ENCODE data around the gene BDKRB2.

BDKRB2 gene

GRCh38 chr14:96256407-96256806 is 51.8 kb downstream of the BDKRB2 start:
- Histone ChIP-seq H3K4me3 (ENCODE audit: low read length) (no peak overlapping the region), H3K36me3 (ENCODE audit: control insufficient read depth, insufficient read depth, low read length, severe bottlenecking) (no peaks in the 10 kb centered on the region), H3K27me3 (replicated peaks; ENCODE audit: control insufficient read depth, insufficient read depth, low read length) (no peaks in the 10 kb centered on the region), H3K9me3 (ENCODE audit: control insufficient read depth, low read length) (peaks cover 10% of the 10 kb centered on the region), H3K9ac (ENCODE audit: low read length) (no peak overlapping the region), H3K4me1 (ENCODE audit: control insufficient read depth, insufficient read depth, low read length) (peaks cover 45% of the 10 kb centered on the region)
- peak; percentile 82 for DNase-seq (ENCODE audit: low read depth)

DNA sequence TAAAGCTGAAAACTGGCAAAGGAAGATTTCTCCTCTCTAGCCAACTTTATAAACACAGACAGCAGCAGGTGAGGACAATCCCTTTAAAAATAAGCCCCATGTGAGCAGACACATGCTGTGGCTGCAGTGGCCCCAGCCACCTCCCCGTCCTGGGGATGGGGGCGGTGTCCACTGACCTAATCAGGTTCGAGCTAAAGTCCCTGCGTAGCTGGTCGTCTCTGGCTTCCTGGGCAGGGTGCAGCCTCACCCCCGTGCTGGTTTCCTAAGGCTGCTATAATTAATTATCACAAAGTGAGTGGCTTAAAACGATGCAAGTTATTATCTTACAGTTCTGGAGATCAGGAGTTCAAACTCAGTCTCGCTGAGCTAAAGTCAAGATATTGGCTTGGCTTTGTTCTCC is 52.4 kb downstream of the BDKRB2 start:
- H3K36me3 ChIP-seq (ENCODE audit: control insufficient read depth, insufficient read depth, low read length, severe bottlenecking) = no peaks in the 10 kb centered on the region
- H3K9ac ChIP-seq (ENCODE audit: low read length) = no peak overlapping the region
- no peak overlapping the region for H3K4me3 ChIP-seq (ENCODE audit: low read length)
- no peak for DNase-seq (ENCODE audit: low read depth)
- H3K9me3 ChIP-seq (ENCODE audit: control insufficient read depth, low read length) = peaks cover 10% of the 10 kb centered on the region
- peaks cover 45% of the 10 kb centered on the region for H3K4me1 ChIP-seq (ENCODE audit: control insufficient read depth, insufficient read depth, low read length)
- no peaks in the 10 kb centered on the region for H3K27me3 ChIP-seq (replicated peaks; ENCODE audit: control insufficient read depth, insufficient read depth, low read length)

DNA sequence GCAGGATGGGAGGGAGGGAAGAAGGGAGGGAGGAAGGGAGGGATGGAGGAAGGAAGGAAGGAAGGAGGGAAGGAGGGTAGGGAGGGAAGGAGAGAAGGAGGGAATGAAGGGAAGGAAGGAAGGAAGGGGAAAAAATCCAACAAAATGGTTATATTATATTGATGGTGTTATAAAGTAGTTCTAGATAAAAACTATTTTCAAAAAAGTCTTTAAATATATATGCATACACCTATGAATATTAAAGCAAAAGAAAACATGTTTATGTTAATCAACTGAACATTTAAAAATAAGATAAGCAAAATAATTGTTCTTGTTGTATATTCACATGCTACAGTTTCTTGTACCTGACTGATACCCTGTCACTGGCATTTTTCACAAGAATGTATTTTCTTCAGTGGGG is 53.3 kb downstream of the BDKRB2 start:
- H3K27me3 ChIP-seq (replicated peaks; ENCODE audit: control insufficient read depth, insufficient read depth, low read length) = no peaks in the 10 kb centered on the region
- no peak overlapping the region for H3K4me3 ChIP-seq (ENCODE audit: low read length)
- H3K9me3 ChIP-seq (ENCODE audit: control insufficient read depth, low read length) = peaks cover 10% of the 10 kb centered on the region
- DNase-seq (ENCODE audit: low read depth) = no peak
- no peak overlapping the region for H3K9ac ChIP-seq (ENCODE audit: low read length)
- peaks cover 40% of the 10 kb centered on the region for H3K4me1 ChIP-seq (ENCODE audit: control insufficient read depth, insufficient read depth, low read length)
- H3K36me3 ChIP-seq (ENCODE audit: control insufficient read depth, insufficient read depth, low read length, severe bottlenecking) = no peaks in the 10 kb centered on the region

DNA sequence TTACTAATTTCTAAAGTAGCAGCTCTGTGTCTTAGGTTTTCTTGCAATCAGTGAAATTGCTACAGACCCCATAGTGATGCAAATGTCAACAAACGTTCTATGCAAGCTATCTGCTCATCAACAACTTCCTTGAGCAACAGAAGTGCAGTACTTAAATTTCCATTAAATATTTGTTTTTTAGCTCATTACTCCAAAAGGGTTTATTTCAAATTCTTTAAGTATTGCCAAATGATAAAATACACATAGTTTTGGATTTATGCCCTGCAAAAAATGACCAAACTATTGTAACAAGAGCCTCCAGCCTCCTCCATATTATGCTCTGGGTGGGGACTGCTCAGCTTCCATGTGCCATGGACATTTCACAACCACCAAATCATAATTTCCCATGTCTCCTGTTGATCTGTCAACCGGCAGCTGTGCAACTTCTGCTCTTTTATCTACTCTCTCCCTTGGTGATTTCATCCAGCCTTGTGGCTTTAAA is 55.7 kb downstream of the BDKRB2 start:
- peak; percentile 94 for DNase-seq (ENCODE audit: low read depth)
- no peaks in the 10 kb centered on the region for H3K36me3 ChIP-seq (ENCODE audit: control insufficient read depth, insufficient read depth, low read length, severe bottlenecking)
- H3K4me1 ChIP-seq (ENCODE audit: control insufficient read depth, insufficient read depth, low read length) = peaks cover 25% of the 10 kb centered on the region
- H3K9me3 ChIP-seq (ENCODE audit: control insufficient read depth, low read length) = peaks cover 10% of the 10 kb centered on the region
- H3K4me3 ChIP-seq (ENCODE audit: low read length) = no peak overlapping the region
- no peaks in the 10 kb centered on the region for H3K27me3 ChIP-seq (replicated peaks; ENCODE audit: control insufficient read depth, insufficient read depth, low read length)
- no peak overlapping the region for H3K9ac ChIP-seq (ENCODE audit: low read length)

- peaks cover 10% of the 10 kb centered on the region for H3K9me3 ChIP-seq (ENCODE audit: control insufficient read depth, low read length)
- DNase-seq (ENCODE audit: low read depth) = no peak
Measured at GRCh38 chr14:96261053-96261452, 56.4 kb downstream of the BDKRB2 start.

DNA sequence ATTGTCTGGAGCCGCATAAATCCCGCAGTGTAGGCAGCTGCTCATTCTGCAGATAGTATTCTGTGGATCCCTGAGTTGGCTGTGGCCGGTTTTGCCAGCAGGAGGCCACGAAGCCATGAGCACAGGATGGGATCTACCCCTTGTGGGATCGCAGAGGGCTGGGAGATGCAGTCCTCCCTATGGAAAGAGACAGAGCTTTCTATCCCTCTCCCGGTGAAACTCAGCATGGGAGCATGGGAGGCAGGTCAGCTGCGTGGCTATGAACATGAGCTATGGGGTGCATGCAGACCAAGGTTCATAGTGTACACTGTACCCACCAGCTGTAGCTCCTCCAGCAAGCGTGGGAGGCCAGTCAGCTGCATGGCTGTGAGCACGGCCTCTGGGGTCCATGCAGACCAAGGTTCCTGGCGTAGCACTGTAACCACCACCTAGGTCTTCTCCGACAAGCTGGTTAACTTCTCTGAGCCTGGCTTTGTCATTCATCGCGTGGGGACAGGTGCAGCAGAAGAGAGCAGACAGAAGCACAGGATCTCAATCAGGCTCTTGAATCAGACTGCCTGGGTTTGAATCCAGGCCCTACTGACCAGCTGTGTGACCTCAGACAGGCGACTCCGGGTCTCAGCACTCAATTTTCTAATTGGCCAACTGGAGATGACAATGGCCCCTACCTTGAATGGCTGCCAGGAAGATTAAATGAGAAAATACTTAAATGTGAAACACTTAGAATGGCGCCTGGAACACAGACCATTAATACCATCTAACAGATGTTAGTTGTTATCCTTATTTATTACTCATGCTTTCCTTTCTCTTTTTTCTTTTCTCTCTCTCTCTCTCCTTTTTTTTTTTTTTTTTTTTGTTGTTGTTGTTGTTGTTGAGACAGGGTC is 57.4 kb downstream of the BDKRB2 start:
- H3K4me1 ChIP-seq (ENCODE audit: control insufficient read depth, insufficient read depth, low read length) = peaks cover 10% of the 10 kb centered on the region
- H3K36me3 ChIP-seq (ENCODE audit: control insufficient read depth, insufficient read depth, low read length, severe bottlenecking) = no peaks in the 10 kb centered on the region
- no peak overlapping the region for H3K4me3 ChIP-seq (ENCODE audit: low read length)
- no peaks in the 10 kb centered on the region for H3K27me3 ChIP-seq (replicated peaks; ENCODE audit: control insufficient read depth, insufficient read depth, low read length)
- H3K9me3 ChIP-seq (ENCODE audit: control insufficient read depth, low read length) = peaks cover 10% of the 10 kb centered on the region
- H3K9ac ChIP-seq (ENCODE audit: low read length) = no peak overlapping the region
- no peak for DNase-seq (ENCODE audit: low read depth)

More at GRCh38 chr14:96261053-96261452, 56.4 kb downstream of the BDKRB2 start:
- Histone ChIP-seq H3K9ac (ENCODE audit: low read length) (no peak overlapping the region), H3K4me3 (ENCODE audit: low read length) (no peak overlapping the region), H3K4me1 (ENCODE audit: control insufficient read depth, insufficient read depth, low read length) (peaks cover 18% of the 10 kb centered on the region), H3K36me3 (ENCODE audit: control insufficient read depth, insufficient read depth, low read length, severe bottlenecking) (no peaks in the 10 kb centered on the region), H3K27me3 (replicated peaks; ENCODE audit: control insufficient read depth, insufficient read depth, low read length) (no peaks in the 10 kb centered on the region)

GRCh38 chr14:96263347-96264199 is 58.9 kb downstream of the BDKRB2 start:
- Histone ChIP-seq H3K36me3 (ENCODE audit: control insufficient read depth, insufficient read depth, low read length, severe bottlenecking) (no peaks in the 10 kb centered on the region), H3K9me3 (ENCODE audit: control insufficient read depth, low read length) (peaks cover 10% of the 10 kb centered on the region), H3K4me3 (ENCODE audit: low read length) (no peak overlapping the region), H3K9ac (ENCODE audit: low read length) (no peak overlapping the region), H3K27me3 (replicated peaks; ENCODE audit: control insufficient read depth, insufficient read depth, low read length) (no peaks in the 10 kb centered on the region), H3K4me1 (ENCODE audit: control insufficient read depth, insufficient read depth, low read length) (peaks cover 17% of the 10 kb centered on the region)
- DNase-seq (ENCODE audit: low read depth) = no peak

DNA sequence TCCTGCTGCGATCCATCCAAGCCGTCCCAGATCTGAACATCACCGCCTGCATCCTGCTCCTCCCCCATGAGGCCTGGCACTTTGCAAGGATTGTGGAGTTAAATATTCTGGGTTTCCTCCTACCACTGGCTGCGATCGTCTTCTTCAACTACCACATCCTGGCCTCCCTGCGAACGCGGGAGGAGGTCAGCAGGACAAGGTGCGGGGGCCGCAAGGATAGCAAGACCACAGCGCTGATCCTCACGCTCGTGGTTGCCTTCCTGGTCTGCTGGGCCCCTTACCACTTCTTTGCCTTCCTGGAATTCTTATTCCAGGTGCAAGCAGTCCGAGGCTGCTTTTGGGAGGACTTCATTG is 59.5 kb downstream of the BDKRB2 start:
- Histone ChIP-seq H3K4me3 (ENCODE audit: low read length) (no peak overlapping the region), H3K27me3 (replicated peaks; ENCODE audit: control insufficient read depth, insufficient read depth, low read length) (no peaks in the 10 kb centered on the region), H3K36me3 (ENCODE audit: control insufficient read depth, insufficient read depth, low read length, severe bottlenecking) (no peaks in the 10 kb centered on the region), H3K4me1 (ENCODE audit: control insufficient read depth, insufficient read depth, low read length) (peaks cover 21% of the 10 kb centered on the region), H3K9me3 (ENCODE audit: control insufficient read depth, low read length) (peaks cover 8% of the 10 kb centered on the region), H3K9ac (ENCODE audit: low read length) (no peak overlapping the region)
- DNase-seq (ENCODE audit: low read depth) = no peak

DNA sequence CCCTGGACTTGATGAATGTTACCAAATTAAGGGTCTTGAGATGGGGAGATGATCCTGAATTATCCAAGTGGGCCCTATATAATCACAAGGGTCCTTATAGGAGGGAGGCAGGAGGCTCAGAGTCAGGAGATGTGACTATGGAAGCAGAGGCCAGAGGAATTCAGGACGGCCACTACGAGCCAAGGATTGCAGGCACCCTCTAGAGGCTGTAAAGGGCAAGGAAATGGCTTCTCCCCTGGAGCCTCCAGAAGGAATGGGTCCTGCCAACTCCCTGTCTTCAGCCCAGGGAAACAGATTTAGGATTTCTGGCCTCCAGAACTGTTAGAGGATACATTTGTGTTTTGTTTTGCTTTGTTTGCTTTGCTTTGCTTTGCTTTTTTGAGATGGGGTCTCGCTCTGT is 60.2 kb downstream of the BDKRB2 start:
- DNase-seq (ENCODE audit: low read depth) = peak; percentile 46
- peaks cover under 1% of the 10 kb centered on the region for H3K9me3 ChIP-seq (ENCODE audit: control insufficient read depth, low read length)

GRCh38 chr14:96265383-96266095 is 60.9 kb downstream of the BDKRB2 start:
- Histone ChIP-seq H3K4me3 (ENCODE audit: low read length) (no peak overlapping the region), H3K36me3 (ENCODE audit: control insufficient read depth, insufficient read depth, low read length, severe bottlenecking) (no peaks in the 10 kb centered on the region), H3K4me1 (ENCODE audit: control insufficient read depth, insufficient read depth, low read length) (peaks cover 28% of the 10 kb centered on the region), H3K9me3 (ENCODE audit: control insufficient read depth, low read length) (no peaks in the 10 kb centered on the region), H3K9ac (ENCODE audit: low read length) (no peak overlapping the region), H3K27me3 (replicated peaks; ENCODE audit: control insufficient read depth, insufficient read depth, low read length) (no peaks in the 10 kb centered on the region)
- no peak for DNase-seq (ENCODE audit: low read depth)

More for the DNA sequence above, 60.2 kb downstream of the BDKRB2 start:
- Histone ChIP-seq H3K36me3 (ENCODE audit: control insufficient read depth, insufficient read depth, low read length, severe bottlenecking) (no peaks in the 10 kb centered on the region), H3K4me1 (ENCODE audit: control insufficient read depth, insufficient read depth, low read length) (peaks cover 26% of the 10 kb centered on the region), H3K27me3 (replicated peaks; ENCODE audit: control insufficient read depth, insufficient read depth, low read length) (no peaks in the 10 kb centered on the region), H3K9ac (ENCODE audit: low read length) (no peak overlapping the region), H3K4me3 (ENCODE audit: low read length) (no peak overlapping the region)

DNA sequence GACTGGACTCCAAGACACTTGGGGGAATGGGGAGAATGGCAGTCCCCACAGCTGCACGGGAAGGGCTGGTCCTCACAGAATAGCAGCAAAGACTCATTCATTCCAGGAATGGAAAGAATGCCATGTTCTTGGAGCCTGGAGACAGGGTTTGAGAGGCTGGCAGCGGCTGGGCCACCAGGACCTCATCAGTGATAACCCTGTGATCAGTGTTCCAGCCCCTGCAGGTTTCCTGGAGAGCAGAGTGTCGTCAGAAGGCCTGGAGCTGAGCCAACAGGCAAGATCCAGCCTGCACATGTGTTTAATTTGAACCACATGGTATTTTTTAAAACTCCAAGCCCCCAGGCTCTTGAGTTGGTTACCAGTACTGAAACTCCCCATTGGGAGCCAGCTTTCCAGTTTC is 62.7 kb downstream of the BDKRB2 start:
- no peaks in the 10 kb centered on the region for H3K27me3 ChIP-seq (replicated peaks; ENCODE audit: control insufficient read depth, insufficient read depth, low read length)
- no peak overlapping the region for H3K9ac ChIP-seq (ENCODE audit: low read length)
- DNase-seq (ENCODE audit: low read depth) = peak; percentile 90
- H3K4me3 ChIP-seq (ENCODE audit: low read length) = no peak overlapping the region
- H3K9me3 ChIP-seq (ENCODE audit: control insufficient read depth, low read length) = no peaks in the 10 kb centered on the region
- peaks cover 24% of the 10 kb centered on the region for H3K4me1 ChIP-seq (ENCODE audit: control insufficient read depth, insufficient read depth, low read length)
- no peaks in the 10 kb centered on the region for H3K36me3 ChIP-seq (ENCODE audit: control insufficient read depth, insufficient read depth, low read length, severe bottlenecking)
